Ovary (tissue), 3 donors: Measurements from ENCODE around the gene TUBB4B.

Source experiments
- CTCF ChIP-seq, 3 donors: fragments of 450-650 bp in 2 of 3; fragments of 200-600 bp in 1 of 3; IDR thresholded peaks; one replicate each; pipeline versions ENCODE4 v1.5.1 to v1.8.0; 2016 to 2022; ENCODE audit warnings: antibody characterized with exemption in 3 of 3, mild to moderate bottlenecking in 1 of 3
- POLR2A ChIP-seq: fragments of 450-650 bp; IDR thresholded peaks from one replicate; pipeline ENCODE4 v1.6.1; 2017; ENCODE audit warnings: antibody characterized with exemption, mild to moderate bottlenecking, moderate library complexity
- donor health status: DM: no; HTN: no; CAD: no.

GRCh38 chr9:137247916-137248175, 6.8 kb downstream of the TUBB4B start:
- TF ChIP-seq CTCF (IDR thresholded peaks at IDR 0.05) (no peak), POLR2A (no peak)
